HG03280 (cell line): ENCODE measurements around the gene MITF.

ENCODE experiments used
- ATAC-seq: cut with Tn5 transposase; IDR thresholded peaks from one replicate; pipeline ENCODE4 v1.9.1; 2021; ENCODE audit warnings: mild to moderate bottlenecking, moderate library complexity; ENCODE audit not compliant: unreplicated experiment

MITF gene

GRCh38 chr3:69938931-69939330 is 199.7 kb downstream of the MITF start:
- no peak for ATAC-seq

- no peak for ATAC-seq
These were observed 201.8 kb downstream of the MITF start for GRCh38 chr3:69941037-69941436.

GRCh38 chr3:69941439-69942176 is 202.3 kb downstream of the MITF start:
- ATAC-seq = no peak

DNA sequence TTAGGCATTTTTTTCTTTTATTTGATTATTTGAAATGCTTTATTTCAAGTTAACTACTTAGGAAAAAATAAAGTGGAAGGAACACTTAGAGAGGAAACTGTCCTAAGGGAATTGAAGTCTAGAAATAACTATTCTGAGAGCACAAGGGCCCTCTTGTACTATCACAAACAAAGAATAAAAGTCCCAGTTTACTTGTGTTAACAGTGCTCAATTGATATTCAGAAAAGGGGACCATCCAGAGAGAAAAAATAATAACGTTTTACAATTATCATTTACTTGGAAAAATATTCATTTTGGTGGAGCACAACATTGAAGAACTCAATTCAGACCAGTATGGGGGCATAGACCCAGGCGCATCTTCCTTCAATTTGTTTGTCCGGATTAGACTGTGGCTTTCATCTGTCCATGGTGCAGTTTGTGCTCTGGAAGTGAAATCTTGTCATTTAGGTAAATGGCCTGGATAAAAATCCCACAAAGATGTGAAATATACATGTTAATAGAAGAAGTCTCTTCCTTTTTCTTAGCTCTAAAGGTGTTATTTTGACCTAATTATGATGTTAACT is 205.7 kb downstream of the MITF start:
- ATAC-seq = no peak

DNA sequence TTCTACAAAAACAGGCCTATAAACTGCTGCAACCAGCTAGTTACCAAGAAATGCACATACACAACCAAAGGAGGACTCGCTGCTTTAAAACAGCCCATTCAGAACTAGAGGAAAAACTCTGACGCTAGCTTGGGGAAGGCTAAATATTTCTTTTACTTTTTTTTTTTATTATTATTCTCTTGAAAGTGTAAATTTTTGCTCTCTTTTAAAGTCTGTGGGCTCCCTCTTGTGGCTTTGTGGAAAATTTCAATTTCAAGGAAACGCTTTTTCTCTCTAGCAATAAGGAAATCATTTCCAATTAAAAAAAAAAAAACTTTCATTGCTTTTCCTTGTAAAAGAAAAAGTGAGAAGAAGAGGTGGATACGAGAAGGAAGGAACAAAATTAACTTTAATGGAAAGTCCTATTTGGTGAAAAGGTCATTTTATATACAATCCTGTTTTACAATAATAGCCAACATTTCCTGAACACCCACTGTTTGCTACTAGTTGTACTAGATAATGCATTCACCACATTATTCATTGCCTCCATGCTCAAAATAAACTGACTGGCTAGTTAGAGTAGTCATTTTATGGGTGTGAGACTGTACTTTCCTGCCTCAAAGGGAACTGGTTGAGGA is 209.1 kb downstream of the MITF start:
- no peak for ATAC-seq

DNA sequence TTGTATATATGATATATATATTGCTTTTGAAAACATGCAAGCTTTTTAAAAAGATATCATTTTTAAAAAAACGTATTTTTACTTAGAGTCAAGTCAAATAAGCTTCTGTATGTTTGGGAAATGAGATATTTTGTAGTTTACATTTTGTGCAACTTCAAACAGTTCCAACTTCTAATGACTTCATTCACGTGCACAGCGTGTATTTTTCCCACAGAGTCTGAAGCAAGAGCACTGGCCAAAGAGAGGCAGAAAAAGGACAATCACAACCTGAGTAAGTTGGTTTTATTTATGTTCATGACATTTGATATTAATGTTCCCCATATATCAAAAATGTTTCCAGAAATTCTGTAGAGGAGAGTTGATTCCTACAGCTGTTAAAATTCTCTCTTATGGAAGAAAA is 212.4 kb downstream of the MITF start:
- no peak for ATAC-seq

GRCh38 chr3:69959581-69959980 is 220.3 kb downstream of the MITF start:
- no peak for ATAC-seq

GRCh38 chr3:69961706-69962439 is 222.6 kb downstream of the MITF start:
- ATAC-seq = no peak

GRCh38 chr3:69963643-69964042 is 224.4 kb downstream of the MITF start:
- ATAC-seq = no peak

GRCh38 chr3:69967156-69967555 is 227.9 kb downstream of the MITF start:
- ATAC-seq = no peak

DNA sequence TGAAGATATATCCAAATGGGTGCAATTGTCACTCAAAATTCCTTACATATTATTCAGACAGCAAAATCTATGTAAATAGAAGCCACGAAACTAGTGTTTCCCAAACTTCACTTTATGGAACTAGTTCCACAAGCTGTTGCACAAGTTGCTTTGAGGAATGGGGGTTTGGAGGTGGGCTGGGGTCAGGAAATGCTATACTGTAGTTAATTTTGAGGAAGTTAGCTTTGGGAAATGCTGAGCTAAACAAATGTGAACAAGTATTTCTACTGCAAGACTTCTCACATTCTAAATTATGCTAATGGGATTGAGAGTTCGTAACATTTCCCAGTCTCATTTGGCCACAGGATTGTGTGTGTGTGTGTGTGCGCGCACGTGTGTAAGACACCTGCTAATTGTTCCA is 231.6 kb downstream of the MITF start:
- no peak for ATAC-seq

GRCh38 chr3:69972672-69973071 is 233.4 kb downstream of the MITF start:
- no peak for ATAC-seq

GRCh38 chr3:69976021-69976420 is 236.8 kb downstream of the MITF start:
- ATAC-seq = no peak

- no peak for ATAC-seq
These were observed 244.4 kb downstream of the MITF start for GRCh38 chr3:69983546-69984265.

GRCh38 chr3:69985266-69985665 is 246.0 kb downstream of the MITF start:
- ATAC-seq = no peak

GRCh38 chr3:69986419-69986818 is 247.2 kb downstream of the MITF start:
- ATAC-seq = no peak

DNA sequence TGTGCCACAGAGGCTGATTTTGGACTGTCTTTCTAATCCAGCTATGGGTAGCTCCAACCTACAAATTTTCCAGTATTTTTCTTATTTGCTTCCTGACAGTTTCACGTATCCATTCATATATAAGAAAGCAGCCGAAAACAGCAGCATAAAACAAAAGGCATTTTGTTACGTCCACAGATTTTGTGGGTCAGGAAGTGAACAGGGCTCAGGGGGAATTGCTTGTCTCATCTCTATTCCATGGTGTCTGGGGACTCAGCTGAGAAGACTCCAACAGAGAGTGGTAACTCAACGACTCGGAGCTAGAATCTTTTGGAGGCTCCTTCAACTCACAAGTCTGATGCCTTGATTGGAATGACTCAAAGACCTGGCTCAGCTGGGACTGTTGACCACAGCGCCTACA is 248.6 kb downstream of the MITF start:
- ATAC-seq = no peak

GRCh38 chr3:69993757-69994156 is 254.5 kb downstream of the MITF start:
- ATAC-seq = no peak

- ATAC-seq = no peak
These were observed 255.7 kb downstream of the MITF start for GRCh38 chr3:69994919-69995318.

DNA sequence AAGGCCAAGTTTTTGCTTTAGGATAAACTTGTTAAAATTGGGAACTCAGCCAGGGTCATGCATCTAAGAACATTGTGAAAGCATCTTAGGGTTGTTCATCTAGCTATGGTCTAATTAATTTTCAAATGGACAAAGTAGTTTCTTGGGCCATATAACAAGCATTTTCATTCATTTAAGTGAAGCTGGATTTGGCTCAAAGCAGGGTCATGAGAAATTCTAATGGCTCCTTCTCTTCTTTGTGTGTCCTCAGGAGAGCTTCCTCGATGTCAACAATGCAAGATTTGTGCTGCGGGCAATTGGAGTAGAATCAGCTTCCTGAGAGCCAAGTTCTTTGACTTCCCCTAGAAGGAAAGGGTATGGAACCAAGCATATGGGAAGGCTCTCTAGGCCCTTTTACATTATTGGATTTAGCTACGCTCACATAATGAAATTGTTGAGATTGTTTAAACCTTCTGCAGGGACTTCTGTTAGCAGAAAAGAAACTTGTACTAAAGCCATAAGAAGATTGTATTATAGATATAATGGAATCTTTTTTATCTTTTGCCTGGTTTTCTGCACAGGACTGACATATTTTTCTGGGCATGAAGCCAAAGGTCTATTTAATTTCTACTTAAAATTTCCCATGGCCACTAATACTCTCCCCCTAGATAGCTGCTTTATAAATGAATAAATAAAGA is 258.5 kb downstream of the MITF start:
- ATAC-seq = no peak

- ATAC-seq = no peak
These were observed 259.5 kb downstream of the MITF start for GRCh38 chr3:69998759-69999139.
